Loucy (cell line): Measurements from ENCODE around the gene TDRD9.

Experiments used
- EZH2phosphoT487 ChIP-seq: fragments of 200-600 bp; IDR thresholded peaks from 2 replicates; pipeline ENCODE4 v1.6.1; 2018; ENCODE audit warnings: antibody characterized with exemption, mild to moderate bottlenecking, moderate library complexity, borderline replicate concordance
- TF ChIP-seq, protein P1 (sequence below): fragments of 200-600 bp; sonication (generic); conservative IDR thresholded peaks from 2 replicates; pipeline ENCODE4 v1.5.1; 2014; ENCODE audit warnings: mild to moderate bottlenecking, antibody characterized with exemption, low read length

DNA sequence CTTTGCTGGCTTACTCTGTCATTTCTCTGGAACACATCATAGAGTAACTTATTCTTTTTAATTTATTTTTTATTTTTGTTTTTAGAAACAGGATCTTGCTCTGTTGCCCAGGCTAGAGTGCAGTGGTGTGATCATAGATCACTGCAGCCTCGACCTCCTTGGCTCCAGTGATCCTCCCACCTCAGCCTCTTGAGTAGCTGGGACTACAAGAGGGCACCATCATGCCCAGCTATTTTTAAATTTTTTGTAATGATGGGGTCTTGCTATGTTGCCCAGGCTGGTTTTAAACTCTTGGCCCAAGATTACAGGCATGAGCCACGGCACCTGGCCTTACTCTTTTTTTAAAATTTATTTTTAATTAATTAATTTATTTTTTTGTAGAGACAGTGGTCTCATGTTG is 46.3 kb downstream of the TDRD9 start:
- TF ChIP-seq, protein P1, sequence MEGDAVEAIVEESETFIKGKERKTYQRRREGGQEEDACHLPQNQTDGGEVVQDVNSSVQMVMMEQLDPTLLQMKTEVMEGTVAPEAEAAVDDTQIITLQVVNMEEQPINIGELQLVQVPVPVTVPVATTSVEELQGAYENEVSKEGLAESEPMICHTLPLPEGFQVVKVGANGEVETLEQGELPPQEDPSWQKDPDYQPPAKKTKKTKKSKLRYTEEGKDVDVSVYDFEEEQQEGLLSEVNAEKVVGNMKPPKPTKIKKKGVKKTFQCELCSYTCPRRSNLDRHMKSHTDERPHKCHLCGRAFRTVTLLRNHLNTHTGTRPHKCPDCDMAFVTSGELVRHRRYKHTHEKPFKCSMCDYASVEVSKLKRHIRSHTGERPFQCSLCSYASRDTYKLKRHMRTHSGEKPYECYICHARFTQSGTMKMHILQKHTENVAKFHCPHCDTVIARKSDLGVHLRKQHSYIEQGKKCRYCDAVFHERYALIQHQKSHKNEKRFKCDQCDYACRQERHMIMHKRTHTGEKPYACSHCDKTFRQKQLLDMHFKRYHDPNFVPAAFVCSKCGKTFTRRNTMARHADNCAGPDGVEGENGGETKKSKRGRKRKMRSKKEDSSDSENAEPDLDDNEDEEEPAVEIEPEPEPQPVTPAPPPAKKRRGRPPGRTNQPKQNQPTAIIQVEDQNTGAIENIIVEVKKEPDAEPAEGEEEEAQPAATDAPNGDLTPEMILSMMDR: no peak
- TF ChIP-seq EZH2phosphoT487: no peak
